ENCODE measurements around the gene KLF6.

DNA sequence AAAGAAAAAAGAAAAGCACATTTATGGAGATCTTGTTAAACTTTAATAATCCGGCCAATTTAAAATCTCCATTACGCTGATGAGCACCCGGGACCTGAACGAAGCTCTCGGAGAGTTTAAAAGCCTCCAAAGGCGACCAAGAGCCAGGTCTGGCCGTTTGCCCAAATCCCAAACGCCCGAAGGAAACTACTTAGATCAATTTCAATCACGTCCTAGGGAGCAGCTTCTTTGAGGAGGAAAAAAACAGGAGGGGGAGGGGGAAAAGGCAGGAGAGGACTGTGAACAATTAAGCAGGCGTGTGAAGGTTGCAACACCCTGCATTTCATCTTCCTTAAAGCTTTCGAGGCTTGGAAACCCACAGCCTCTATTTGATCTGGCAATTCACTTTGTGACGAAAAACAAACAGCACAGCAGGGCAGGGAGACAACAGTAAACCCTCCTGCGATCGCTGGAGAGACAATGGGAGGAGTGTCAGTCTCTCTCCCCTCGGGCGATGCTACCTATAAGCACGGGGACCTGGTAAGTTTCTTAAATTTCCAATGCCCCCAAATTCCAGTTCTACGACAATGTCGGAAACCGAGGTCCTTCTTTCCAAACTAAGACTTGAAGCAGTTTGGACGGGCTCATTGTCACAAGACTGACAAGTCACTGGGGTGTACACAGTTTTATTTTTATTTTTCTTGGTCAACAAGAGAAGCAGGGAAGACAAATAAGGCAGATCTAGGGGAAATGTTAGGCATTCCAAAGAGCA lies 1.2 kb downstream of the KLF6 start:
- peak in 1 of 4 donors; percentile 46 for TF ChIP-seq POLR2A (IDR thresholded peaks at IDR 0.05)
- TF ChIP-seq, protein P1, sequence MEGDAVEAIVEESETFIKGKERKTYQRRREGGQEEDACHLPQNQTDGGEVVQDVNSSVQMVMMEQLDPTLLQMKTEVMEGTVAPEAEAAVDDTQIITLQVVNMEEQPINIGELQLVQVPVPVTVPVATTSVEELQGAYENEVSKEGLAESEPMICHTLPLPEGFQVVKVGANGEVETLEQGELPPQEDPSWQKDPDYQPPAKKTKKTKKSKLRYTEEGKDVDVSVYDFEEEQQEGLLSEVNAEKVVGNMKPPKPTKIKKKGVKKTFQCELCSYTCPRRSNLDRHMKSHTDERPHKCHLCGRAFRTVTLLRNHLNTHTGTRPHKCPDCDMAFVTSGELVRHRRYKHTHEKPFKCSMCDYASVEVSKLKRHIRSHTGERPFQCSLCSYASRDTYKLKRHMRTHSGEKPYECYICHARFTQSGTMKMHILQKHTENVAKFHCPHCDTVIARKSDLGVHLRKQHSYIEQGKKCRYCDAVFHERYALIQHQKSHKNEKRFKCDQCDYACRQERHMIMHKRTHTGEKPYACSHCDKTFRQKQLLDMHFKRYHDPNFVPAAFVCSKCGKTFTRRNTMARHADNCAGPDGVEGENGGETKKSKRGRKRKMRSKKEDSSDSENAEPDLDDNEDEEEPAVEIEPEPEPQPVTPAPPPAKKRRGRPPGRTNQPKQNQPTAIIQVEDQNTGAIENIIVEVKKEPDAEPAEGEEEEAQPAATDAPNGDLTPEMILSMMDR (IDR thresholded peaks at IDR 0.05), result no peak
- no peak for TF ChIP-seq EP300 (IDR thresholded peaks at IDR 0.05)
- peak; percentile 23 to 94 (median 94) for TF ChIP-seq POLR2AphosphoS5 (IDR thresholded peaks at IDR 0.05)
